ENCODE data around the gene ERC2.

Gene ERC2

DNA sequence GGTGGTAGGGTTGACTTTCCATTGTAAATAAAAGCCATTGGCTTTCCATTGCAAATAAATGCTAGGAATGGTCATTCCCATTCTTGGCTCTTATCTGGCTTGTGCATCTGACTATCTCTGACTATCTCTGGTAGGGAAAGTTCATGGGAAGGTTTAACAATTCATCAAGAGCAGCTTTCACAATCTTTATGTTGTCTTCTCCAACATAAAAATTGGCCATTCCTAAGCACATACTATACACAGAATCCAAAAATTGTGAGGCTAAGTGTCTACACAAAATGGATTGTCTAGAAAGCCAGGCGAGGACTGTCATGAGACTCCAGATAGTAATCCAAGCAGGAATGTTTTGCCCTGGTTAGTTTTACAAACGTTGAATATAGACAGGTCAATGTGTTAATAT lies 926.8 kb downstream of the ERC2 start:
- TF ChIP-seq, protein P1, sequence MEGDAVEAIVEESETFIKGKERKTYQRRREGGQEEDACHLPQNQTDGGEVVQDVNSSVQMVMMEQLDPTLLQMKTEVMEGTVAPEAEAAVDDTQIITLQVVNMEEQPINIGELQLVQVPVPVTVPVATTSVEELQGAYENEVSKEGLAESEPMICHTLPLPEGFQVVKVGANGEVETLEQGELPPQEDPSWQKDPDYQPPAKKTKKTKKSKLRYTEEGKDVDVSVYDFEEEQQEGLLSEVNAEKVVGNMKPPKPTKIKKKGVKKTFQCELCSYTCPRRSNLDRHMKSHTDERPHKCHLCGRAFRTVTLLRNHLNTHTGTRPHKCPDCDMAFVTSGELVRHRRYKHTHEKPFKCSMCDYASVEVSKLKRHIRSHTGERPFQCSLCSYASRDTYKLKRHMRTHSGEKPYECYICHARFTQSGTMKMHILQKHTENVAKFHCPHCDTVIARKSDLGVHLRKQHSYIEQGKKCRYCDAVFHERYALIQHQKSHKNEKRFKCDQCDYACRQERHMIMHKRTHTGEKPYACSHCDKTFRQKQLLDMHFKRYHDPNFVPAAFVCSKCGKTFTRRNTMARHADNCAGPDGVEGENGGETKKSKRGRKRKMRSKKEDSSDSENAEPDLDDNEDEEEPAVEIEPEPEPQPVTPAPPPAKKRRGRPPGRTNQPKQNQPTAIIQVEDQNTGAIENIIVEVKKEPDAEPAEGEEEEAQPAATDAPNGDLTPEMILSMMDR (IDR thresholded peaks at IDR 0.05; ENCODE audit: extremely low read depth, missing control alignments), result no peak
- DNase-seq (ENCODE audit: low spot score), result no peak

DNA sequence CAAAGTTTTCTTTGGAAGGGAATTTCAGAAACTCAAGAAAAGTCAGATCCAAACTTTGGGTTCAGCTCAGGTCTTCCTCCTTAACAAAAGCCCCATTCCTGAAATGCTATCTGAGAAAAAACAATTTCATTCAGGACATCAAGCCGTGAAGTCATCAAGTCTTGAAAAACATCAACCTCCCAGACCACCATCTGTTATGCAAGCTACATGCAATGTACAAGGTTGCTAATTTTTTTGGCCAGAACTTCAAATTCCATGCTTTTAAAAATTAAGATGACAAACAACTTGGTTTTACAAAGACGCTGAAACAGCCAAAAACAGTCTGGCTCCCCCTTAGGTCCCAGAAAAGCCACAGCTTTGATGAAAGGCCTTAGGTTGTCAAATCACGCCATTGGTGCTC lies 927.3 kb downstream of the ERC2 start:
- TF ChIP-seq, protein P1 (IDR thresholded peaks at IDR 0.05; ENCODE audit: extremely low read depth, missing control alignments), result no peak
- no peak for DNase-seq (ENCODE audit: low spot score)

DNA sequence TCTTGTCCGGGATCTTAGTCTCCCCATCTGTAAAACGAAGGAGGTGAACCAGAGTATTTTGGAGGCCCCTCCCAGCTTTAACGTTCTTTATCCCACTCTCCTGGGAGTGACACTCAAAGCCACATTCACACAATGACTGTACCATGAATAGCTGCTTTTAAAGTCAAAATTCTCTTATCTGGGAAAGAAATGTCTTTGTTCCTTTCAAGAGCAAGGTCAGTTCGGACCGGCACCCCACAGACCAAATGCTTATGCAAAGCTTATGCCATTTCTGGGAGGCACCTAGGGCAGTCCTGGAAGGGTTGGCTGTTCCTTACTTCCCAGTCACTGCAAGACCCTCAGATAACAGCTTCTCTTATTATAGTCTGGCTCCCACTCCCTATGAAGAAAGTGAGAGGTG lies 927.7 kb downstream of the ERC2 start:
- TF ChIP-seq, protein P1 (IDR thresholded peaks at IDR 0.05; ENCODE audit: extremely low read depth, missing control alignments), result no peak
- DNase-seq (ENCODE audit: low spot score), result no peak

DNA sequence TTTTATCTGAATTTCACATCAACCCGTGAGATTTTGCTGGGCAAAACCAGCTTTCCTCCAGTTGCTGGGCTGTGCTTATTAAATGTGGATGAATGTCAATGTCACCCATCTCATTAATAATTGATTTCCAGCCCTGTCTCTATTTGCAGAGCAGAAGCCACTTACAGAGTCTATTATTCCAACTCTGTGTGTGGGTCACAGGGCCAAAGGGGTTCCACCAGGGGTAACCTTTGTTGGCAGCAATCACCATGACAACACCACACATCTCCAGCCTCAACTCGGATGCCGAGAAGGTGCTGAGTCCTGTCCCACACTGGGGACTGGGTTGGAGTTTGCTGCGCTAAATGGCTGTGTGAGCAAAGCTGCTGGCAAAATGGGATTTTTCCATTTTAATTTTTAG lies 930.1 kb downstream of the ERC2 start:
- TF ChIP-seq, protein P1 (IDR thresholded peaks at IDR 0.05; ENCODE audit: extremely low read depth, missing control alignments), result no peak
- no peak for DNase-seq (ENCODE audit: low spot score)

DNA sequence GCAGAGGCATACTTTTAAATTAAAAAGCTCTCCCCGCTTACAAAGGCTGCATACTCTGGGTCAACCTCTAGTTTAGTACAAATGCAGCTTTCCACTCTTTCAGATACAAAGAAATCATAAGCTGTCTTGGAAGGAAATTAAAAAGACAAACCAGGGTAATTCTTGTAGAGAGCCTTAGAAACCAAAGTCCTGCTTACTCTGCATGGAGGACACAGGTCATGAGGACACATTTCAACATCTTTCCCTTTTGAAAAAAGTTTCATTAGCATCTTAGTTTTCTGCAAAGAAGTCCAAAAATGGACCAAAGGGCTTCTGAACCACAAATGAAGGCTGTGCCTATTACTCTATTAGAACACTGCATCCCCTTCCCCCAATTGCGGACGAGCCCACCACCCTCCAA lies 930.7 kb downstream of the ERC2 start:
- TF ChIP-seq, protein P1 (IDR thresholded peaks at IDR 0.05; ENCODE audit: extremely low read depth, missing control alignments), result no peak
- DNase-seq (ENCODE audit: low spot score), result no peak

DNA sequence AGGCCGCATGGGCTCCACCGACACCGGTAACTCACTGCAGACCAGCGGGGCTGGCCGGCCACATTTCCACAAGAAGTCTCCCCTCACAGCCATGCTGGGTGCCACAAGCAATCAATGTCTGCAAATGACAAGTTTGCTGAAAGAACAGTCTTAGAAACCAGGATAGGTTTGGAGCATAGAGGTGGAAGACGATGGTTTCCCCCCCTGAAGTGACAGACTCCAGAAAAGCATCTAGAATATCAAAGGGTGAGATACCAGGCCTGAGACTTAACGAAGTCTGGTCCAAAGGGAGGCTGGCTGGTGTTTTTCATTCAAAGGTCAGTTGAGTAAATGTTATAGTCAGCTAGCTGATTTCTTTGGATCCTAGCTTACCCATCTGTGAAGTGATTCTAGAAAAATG lies 931.1 kb downstream of the ERC2 start:
- TF ChIP-seq, protein P1 (IDR thresholded peaks at IDR 0.05; ENCODE audit: extremely low read depth, missing control alignments), result no peak
- DNase-seq (ENCODE audit: low spot score), result no peak

DNA sequence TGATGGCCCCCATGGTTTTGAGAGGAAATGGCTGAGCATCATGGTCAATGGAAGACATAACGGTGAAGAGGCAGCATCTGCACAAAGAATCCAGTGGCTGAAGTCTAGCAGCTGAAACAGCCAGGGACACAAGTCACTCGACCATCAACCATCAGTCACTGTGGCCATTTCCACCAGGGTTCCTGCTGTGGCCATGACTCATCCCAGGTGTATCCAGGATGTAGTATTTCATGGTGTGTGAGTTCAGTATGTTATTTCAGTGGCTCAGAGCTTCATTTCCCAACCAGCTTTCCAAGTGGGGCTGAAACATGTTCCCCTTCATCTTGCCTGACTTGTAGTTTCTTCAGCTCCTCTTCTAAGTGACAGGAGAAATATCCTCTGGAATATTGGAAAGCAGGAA lies 933.4 kb downstream of the ERC2 start:
- no peak for DNase-seq (ENCODE audit: low spot score)
- TF ChIP-seq, protein P1 (IDR thresholded peaks at IDR 0.05; ENCODE audit: extremely low read depth, missing control alignments), result no peak
